Psoas muscle (tissue), 8 donors: ENCODE results near the gene CLIC4. TPM values are rescaled to one million over a fixed set of nuclear protein-coding genes. Genes with fewer than 3 reads are reported as not detected.

Experiments
- ATAC-seq, 4 donors: fragments of 200-7000 bp; cut with Tn5 transposase; one replicate each; pipeline ENCODE4 v1.9.1; 2020; ENCODE audit warnings: moderate library complexity in 3 of 4, mild to moderate bottlenecking in 2 of 4
- DNase-seq, 2 donors: peaks; one replicate each; pipeline ENCODE4 v3.0.0-alpha.2; 2020
- H3K27ac ChIP-seq: fragments of 200-600 bp; one replicate; pipeline ENCODE4 v1.8.0; 2022
- H3K27me3 ChIP-seq, 3 donors: fragments of 200-600 bp in 1 of 3; one replicate each; pipeline versions ENCODE4 v1.6.1 to v1.8.0; 2013 to 2022; ENCODE audit warnings: low read length in 2 of 3, mild to moderate bottlenecking in 2 of 3, moderate library complexity in 1 of 3; ENCODE audit not compliant: insufficient read depth in 3 of 3
- H3K36me3 ChIP-seq, 2 donors: fragments of 200-600 bp in 1 of 2; one replicate each; pipeline versions ENCODE4 v1.6.1 to v1.8.0; 2013 to 2022; ENCODE audit warnings: low read depth in 1 of 2, mild to moderate bottlenecking in 1 of 2, moderate library complexity in 1 of 2; ENCODE audit not compliant: insufficient read depth in 1 of 2
- H3K4me1 ChIP-seq: fragments of 200-600 bp; one replicate; pipeline ENCODE4 v1.8.0; 2022
- H3K4me3 ChIP-seq: fragments of 200-600 bp; one replicate; pipeline ENCODE4 v1.8.0; 2022; ENCODE audit warnings: mild to moderate bottlenecking
- H3K9me3 ChIP-seq: fragments of 200-600 bp; one replicate; pipeline ENCODE4 v1.8.0; 2022
- CTCF ChIP-seq: fragments of 200-600 bp; IDR thresholded peaks from one replicate; pipeline ENCODE4 v1.8.0; 2022; ENCODE audit warnings: antibody characterized with exemption
- WGBS, 3 donors: extraction: QIAGEN DNeasy Blood & Tissue Kit; methylation state at CpG; one replicate each; pipeline versions ENCODE4 v1.1.6 to v1.1.7; 2013; 5-methylcytosine and 5-hydroxymethylcytosine counted together
- intact Hi-C, 2 donors: fragments of 100-400 bp; cut with DNase I; formaldehyde crosslinking; loops; one replicate each; pipeline versions ENCODE4 v1.11.0 to v1.14.2; 2022
- polyA plus RNA-seq, 3 donors: library from polyadenylated mRNA; stranded (reverse); fragments of 200-250 nt; gene quantifications; one replicate each; pipeline ENCODE4 v1.2.3, GENCODE V29; 2013
- total RNA-seq, 4 donors: library from RNA; stranded (reverse); fragmentation: NEBNext Ultra II Directional in 2 of 4; extraction: Animal tissue kit (Norgen Biotek cat#: 25700) in 2 of 4; gene quantifications; one replicate each; pipeline versions ENCODE4 v1.2.1 to v1.2.4, GENCODE V29; 2021 to 2023
- donor health status: healthy with polysubstance abuse.
- donor health status: DM: no; HTN: no; CAD: no; lungs with moderate emphysema.
- donor health status: Bipolar disorder and iron deficiency.
- donor health status: healthy.
- donor health status: DM: yes; HTN: yes; CAD: no.
- donor health status: DM: no; HTN: no; CAD: no.
- donor health status: DM: no; HTN: no; CAD: no.
- donor health status: DM: yes; HTN: yes; CAD: no.

Gene CLIC4
- total and polyA plus RNA-seq, 7 donors: 22.1 to 67.3 (median 44.8) TPM

- ATAC-seq: no peak
- Histone ChIP-seq H3K9me3 (no peaks in the 10 kb centered on the region), H3K4me1 (peaks cover 5% of the 10 kb centered on the region), H3K36me3 (no peaks in the 10 kb centered on the region), H3K27me3 (peaks cover 0 to 3% (median 0%) of the 10 kb centered on the region in 3 donors), H3K4me3 (no peak overlapping the region), H3K27ac (no peak overlapping the region)
- TF ChIP-seq CTCF: no peak
- no peak for DNase-seq
- WGBS, 3 donors: 57 to 65% (median 65%) methylated on average over 7 to 9 of the region's 9 CpGs
- intact Hi-C loops: loop anchor here (2.0 to 5.0 kb wide), 4 partner anchors 48 to 253 kb away; no protein-coding TSS in a partner anchor
Observed at GRCh38 chr1:24849672-24850295, 104.5 kb downstream of the CLIC4 start.

GRCh38 chr1:24850328-24850920, 105.2 kb downstream of the CLIC4 start:
- H3K36me3 ChIP-seq: no peaks in the 10 kb centered on the region
- no peak overlapping the region for H3K27ac ChIP-seq
- peaks cover 0 to 3% (median 0%) of the 10 kb centered on the region in 3 donors for H3K27me3 ChIP-seq
- DNase-seq (no peak), ATAC-seq (no peak)
- 71 to 73% (median 72%) methylated on average over 6 of the region's 6 CpGs for WGBS, 3 donors
- H3K4me3 ChIP-seq: no peak overlapping the region
- H3K4me1 ChIP-seq: peaks cover 5% of the 10 kb centered on the region
- intact Hi-C loops: no loop called here
- H3K9me3 ChIP-seq: no peaks in the 10 kb centered on the region
- no peak for TF ChIP-seq CTCF

- no peaks in the 10 kb centered on the region for H3K9me3 ChIP-seq
- 57 to 65% (median 62%) methylated on average over 6 of the region's 6 CpGs for WGBS, 3 donors
- ATAC-seq: no peak
- no peak for DNase-seq
- H3K4me3 ChIP-seq: no peak overlapping the region
- H3K4me1 ChIP-seq: peaks cover 3% of the 10 kb centered on the region
- H3K36me3 ChIP-seq: no peaks in the 10 kb centered on the region
- no peak for TF ChIP-seq CTCF
- no peak overlapping the region for H3K27ac ChIP-seq
- peaks cover 0 to under 1% (median 0%) of the 10 kb centered on the region in 3 donors for H3K27me3 ChIP-seq
- intact Hi-C loops: no loop called here
Observed at GRCh38 chr1:24853649-24854048, 108.4 kb downstream of the CLIC4 start.

GRCh38 chr1:24855474-24855873, 110.2 kb downstream of the CLIC4 start:
- 74 to 87% (median 79%) methylated on average over 5 of the region's 5 CpGs for WGBS, 3 donors
- Histone ChIP-seq H3K36me3 (no peaks in the 10 kb centered on the region), H3K27ac (no peak overlapping the region), H3K4me3 (no peak overlapping the region), H3K9me3 (no peaks in the 10 kb centered on the region), H3K27me3 (no peaks in the 10 kb centered on the region), H3K4me1 (no peaks in the 10 kb centered on the region)
- DNase-seq (no peak), ATAC-seq (no peak)
- TF ChIP-seq CTCF: no peak
- intact Hi-C loops: no loop called here
